Uterus (tissue), 2 donors: Measurements from ENCODE around the gene GPR68.

Experiments
- CTCF ChIP-seq, 4 experiments: fragments of 200-600 bp in 2 of 4; fragments of 450-650 bp in 2 of 4; sonication (generic) in 2 of 4; IDR thresholded peaks; one replicate each; pipeline ENCODE4 v1.5.1; 2016 to 2019; ENCODE audit warnings: antibody characterized with exemption in 4 of 4, mild to moderate bottlenecking in 2 of 4, moderate library complexity in 1 of 4
- POLR2A ChIP-seq, 2 donors: fragments of 450-650 bp; IDR thresholded peaks; one replicate each; pipeline ENCODE4 v1.6.1; 2016; ENCODE audit warnings: antibody characterized with exemption in 2 of 2, mild to moderate bottlenecking in 1 of 2, moderate library complexity in 1 of 2

GRCh38 chr14:91232603-91233002, 11.9 kb downstream of the GPR68 start:
- no peak for TF ChIP-seq CTCF (IDR thresholded peaks at IDR 0.05)
- no peak for TF ChIP-seq POLR2A (IDR thresholded peaks at IDR 0.05)
